ENCODE measurements around the gene GLB1L2.

GRCh38 chr11:134385774-134386565 is 54.2 kb downstream of the GLB1L2 start:
- TF ChIP-seq, protein P1, sequence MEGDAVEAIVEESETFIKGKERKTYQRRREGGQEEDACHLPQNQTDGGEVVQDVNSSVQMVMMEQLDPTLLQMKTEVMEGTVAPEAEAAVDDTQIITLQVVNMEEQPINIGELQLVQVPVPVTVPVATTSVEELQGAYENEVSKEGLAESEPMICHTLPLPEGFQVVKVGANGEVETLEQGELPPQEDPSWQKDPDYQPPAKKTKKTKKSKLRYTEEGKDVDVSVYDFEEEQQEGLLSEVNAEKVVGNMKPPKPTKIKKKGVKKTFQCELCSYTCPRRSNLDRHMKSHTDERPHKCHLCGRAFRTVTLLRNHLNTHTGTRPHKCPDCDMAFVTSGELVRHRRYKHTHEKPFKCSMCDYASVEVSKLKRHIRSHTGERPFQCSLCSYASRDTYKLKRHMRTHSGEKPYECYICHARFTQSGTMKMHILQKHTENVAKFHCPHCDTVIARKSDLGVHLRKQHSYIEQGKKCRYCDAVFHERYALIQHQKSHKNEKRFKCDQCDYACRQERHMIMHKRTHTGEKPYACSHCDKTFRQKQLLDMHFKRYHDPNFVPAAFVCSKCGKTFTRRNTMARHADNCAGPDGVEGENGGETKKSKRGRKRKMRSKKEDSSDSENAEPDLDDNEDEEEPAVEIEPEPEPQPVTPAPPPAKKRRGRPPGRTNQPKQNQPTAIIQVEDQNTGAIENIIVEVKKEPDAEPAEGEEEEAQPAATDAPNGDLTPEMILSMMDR (conservative IDR thresholded peaks at IDR 0.05; ENCODE audit: low read length), result no peak
- no peak for TF ChIP-seq EZH2phosphoT487 (IDR thresholded peaks at IDR 0.05; ENCODE audit: borderline replicate concordance)
